Breast epithelium (tissue), 3 donors: Measurements from ENCODE around the gene EXOC8.

Experiments
- POLR2A ChIP-seq: fragments of 450-650 bp; IDR thresholded peaks from one replicate; pipeline ENCODE4 v1.6.1; 2016; ENCODE audit warnings: antibody characterized with exemption, mild to moderate bottlenecking, moderate library complexity
- POLR2AphosphoS5 ChIP-seq, 3 donors: sonication (generic); formaldehyde crosslinking; IDR thresholded peaks; one replicate each; pipeline ENCODE4 v1.6.1; 2017; ENCODE audit warnings: antibody characterized with exemption in 3 of 3
- TF ChIP-seq, protein P1 (sequence below), 3 donors: fragments of 450-650 bp; IDR thresholded peaks; one replicate each; pipeline ENCODE4 v1.5.1; 2016 to 2017; ENCODE audit warnings: antibody characterized with exemption in 3 of 3, mild to moderate bottlenecking in 3 of 3, moderate library complexity in 3 of 3

DNA sequence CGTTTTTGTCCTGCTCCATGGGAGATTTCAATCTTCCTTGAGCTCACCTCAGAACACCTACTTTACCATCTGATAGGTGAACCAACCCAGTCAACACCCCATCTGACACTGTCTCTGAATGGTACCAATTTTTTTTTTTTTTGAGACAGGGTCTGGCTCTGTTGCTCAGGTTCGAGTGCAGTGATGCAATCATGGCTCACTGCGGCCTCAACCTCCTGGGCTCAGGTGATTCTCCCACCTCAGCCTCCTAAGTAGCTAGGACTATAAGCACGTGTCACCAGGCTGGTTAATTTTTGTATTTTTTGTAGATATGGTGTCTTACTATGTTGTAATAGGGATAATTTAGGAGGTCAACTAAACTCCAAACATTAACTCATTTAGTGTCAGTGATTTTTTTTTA is 36.7 kb upstream of the EXOC8 start:
- TF ChIP-seq, protein P1, sequence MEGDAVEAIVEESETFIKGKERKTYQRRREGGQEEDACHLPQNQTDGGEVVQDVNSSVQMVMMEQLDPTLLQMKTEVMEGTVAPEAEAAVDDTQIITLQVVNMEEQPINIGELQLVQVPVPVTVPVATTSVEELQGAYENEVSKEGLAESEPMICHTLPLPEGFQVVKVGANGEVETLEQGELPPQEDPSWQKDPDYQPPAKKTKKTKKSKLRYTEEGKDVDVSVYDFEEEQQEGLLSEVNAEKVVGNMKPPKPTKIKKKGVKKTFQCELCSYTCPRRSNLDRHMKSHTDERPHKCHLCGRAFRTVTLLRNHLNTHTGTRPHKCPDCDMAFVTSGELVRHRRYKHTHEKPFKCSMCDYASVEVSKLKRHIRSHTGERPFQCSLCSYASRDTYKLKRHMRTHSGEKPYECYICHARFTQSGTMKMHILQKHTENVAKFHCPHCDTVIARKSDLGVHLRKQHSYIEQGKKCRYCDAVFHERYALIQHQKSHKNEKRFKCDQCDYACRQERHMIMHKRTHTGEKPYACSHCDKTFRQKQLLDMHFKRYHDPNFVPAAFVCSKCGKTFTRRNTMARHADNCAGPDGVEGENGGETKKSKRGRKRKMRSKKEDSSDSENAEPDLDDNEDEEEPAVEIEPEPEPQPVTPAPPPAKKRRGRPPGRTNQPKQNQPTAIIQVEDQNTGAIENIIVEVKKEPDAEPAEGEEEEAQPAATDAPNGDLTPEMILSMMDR (IDR thresholded peaks at IDR 0.05), result no peak
- TF ChIP-seq POLR2A (no peak), POLR2AphosphoS5 (IDR thresholded peaks at IDR 0.05) (no peak)
